HG03469 (cell line): ENCODE measurements around the gene VPS9D1.

ENCODE experiments used
- ATAC-seq: cut with Tn5 transposase; IDR thresholded peaks from one replicate; pipeline ENCODE4 v1.9.1; 2021; ENCODE audit warnings: mild to moderate bottlenecking, moderate library complexity, moderate number of reproducible peaks; ENCODE audit not compliant: unreplicated experiment

VPS9D1 gene, protein sequence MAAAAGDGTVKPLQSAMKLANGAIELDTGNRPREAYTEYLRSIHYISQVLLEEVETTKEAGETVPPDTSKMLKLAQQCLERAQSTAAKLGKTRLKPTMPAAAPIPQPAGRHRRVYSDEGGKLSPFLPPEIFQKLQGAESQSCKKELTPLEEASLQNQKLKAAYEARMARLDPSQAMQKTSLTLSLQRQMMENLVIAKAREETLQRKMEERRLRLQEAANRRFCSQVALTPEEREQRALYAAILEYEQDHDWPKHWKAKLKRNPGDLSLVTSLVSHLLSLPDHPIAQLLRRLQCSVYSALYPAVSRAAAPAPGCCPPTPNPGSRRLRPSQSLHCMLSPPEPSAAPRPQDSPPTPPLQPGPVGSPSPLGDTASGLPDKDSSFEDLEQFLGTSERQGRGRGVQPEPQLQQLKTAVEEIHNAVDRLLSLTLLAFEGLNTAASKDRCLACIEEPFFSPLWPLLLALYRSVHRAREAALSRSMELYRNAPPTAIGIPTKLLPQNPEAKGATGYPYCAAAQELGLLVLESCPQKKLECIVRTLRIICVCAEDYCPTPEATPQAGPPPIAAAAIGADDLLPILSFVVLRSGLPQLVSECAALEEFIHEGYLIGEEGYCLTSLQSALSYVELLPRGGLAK

GRCh38 chr16:89720813-89721545, at the start of gene VPS9D1, which contains the start of gene ZNF276:
Gene VPS9D1, minus strand, starts transcription at chr16:89720898. Its CDS starts 37 bp downstream, at chr16:89720861.
Gene ZNF276, plus strand, starts transcription at chr16:89721537. Its CDS starts 104 bp downstream, at chr16:89721641.
- no peak for ATAC-seq

GRCh38 chr16:89770367-89770766, 49.7 kb upstream of the VPS9D1 start:
- no peak for ATAC-seq

DNA sequence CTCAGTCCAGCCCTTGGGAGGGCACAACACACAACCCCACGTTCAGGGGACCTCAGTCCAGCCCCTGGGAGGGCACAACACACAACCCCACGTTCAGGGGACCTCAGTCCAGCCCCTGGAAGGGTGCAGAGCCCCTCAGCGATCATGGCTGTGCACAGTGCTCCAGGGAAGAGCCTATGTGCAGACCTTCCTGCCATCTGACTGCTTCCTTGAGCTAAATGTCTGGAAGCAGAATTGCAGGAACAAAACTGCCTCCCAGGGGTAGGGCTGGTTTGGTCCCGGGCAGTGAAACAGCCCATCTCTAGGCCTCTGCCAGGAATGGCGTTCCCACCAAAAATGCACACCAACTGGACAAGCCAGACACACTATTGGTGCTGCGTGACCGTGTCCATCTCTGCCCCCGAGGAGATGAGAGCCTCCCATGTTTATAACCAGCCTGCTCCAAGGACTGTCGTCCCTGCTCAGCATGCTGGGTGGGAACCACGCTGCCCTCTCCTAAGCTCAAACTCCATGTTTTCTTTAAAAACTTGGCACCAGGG, 44.7 kb upstream of the VPS9D1 start:
- ATAC-seq, result no peak

DNA sequence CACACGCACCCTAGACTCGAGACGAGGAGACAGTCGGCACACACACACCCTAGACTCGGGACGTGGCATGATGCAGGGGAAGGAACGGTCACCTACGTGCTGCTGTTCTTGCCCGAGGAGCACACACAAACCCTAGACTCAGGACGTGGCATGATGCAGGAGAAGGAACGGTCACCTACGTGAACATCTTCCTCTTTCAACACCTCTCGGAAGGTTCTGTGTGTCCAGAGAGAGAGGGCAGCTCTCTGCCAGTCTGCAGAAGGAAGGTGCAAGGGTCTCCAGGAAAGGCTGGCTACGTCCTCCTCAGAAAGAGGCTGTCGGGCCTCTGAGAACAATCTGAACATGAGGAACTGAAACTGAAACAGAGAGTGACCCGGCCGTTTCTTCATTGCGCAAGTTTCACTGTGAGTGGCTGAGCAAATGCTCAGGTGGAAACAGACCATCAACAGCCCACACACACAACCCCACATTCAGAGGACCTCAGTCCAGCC, 44.1 kb upstream of the VPS9D1 start:
- peak; percentile 85 for ATAC-seq

DNA sequence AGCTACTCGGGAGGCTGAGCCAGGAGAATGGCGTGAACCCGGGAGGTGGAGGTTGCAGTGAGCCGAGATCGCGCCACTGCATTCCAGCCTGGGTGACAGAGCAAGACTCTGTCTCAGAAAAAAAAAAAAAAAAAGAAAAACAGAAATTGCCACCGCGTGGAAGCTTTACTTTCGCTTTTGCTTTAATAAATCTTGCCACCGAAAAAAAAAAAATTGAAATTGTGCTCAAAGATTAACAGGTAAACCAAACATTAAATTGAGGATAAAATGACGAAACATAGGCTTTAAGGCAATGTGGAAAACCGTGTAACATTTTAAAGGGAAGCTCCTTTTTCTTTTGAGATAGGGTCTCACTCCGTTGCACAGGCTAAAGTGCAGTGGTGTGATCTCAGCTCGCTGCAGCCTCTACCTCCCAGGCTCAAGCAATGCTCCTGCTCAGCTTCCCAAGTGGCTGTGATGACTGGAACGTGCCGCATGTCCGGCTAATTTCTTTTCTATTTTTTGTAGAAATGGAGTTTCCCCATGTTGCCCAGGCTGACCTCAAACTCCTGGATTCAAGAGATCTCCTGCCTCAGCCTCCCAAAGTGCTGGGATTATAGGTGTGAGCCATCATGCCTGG, 40.7 kb upstream of the VPS9D1 start:
- no peak for ATAC-seq

GRCh38 chr16:89759746-89760340, 39.1 kb upstream of the VPS9D1 start:
- no peak for ATAC-seq

DNA sequence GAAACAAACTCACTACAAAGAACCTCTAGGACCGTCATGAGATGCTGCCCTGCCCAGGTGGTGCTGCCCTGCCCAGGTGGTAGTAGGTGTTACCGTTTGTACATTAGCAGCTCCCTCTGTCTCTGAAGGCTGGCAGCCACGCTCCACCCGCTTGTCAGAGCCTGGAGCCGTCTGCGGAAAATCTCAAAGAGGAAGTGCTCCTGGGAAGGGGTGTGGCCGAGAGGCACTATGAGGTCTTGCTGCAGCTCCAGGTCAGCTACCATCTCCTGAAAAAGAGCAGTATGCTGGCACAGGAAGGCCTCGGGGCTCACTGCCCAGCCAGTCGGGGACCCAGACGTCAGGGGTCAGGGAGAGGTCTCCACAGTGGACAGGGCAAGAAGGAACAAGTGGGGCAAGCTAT, 28.9 kb upstream of the VPS9D1 start:
- no peak for ATAC-seq

GRCh38 chr16:89748921-89749320, 28.2 kb upstream of the VPS9D1 start:
- no peak for ATAC-seq

DNA sequence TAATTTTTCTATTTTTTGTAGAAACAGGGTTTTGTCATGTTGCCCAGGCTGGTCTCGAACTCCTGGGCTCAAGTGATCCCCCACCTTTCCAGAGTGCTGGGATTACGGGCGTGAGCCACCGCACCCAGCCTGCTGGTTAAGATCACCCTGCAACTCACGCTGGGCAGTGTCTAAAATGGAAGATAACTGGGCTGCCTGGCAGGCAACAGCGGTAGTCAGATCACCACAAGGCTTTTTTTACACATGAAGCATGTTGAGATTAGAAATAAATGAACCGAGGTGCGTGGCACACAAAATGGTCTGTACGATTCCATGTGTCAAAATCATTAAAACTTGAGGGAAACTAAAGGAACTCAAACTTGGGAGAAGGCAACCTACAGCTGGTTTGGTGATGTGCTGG, 27.4 kb upstream of the VPS9D1 start:
- ATAC-seq, result no peak

DNA sequence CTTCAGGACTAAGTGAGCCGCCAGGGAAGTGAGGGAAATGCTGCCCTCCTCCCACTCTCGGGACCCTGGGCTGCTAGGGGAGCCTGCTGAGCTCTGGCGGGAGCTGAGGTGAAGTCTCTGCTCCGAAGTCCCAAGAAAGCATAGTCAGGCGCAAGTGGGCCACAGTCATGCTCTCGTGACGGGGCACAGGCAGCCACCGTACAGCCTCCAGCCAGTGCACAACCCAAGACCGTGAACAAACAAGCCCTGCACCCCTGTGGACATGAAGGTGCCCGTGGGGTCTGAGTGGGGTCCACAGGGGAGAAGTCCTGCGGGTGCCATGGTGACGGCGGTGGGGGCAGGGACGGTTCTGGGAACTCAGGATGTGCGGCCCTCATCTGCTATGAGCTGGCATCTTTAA, 25.3 kb upstream of the VPS9D1 start:
- no peak for ATAC-seq

- no peak for ATAC-seq
Observed at GRCh38 chr16:89744813-89745212, 24.1 kb upstream of the VPS9D1 start.

GRCh38 chr16:89742948-89743347, 22.2 kb upstream of the VPS9D1 start:
- no peak for ATAC-seq

GRCh38 chr16:89741342-89742014, 20.8 kb upstream of the VPS9D1 start:
- ATAC-seq, result no peak

- ATAC-seq, result no peak
Observed at GRCh38 chr16:89739383-89739782, 18.7 kb upstream of the VPS9D1 start.

DNA sequence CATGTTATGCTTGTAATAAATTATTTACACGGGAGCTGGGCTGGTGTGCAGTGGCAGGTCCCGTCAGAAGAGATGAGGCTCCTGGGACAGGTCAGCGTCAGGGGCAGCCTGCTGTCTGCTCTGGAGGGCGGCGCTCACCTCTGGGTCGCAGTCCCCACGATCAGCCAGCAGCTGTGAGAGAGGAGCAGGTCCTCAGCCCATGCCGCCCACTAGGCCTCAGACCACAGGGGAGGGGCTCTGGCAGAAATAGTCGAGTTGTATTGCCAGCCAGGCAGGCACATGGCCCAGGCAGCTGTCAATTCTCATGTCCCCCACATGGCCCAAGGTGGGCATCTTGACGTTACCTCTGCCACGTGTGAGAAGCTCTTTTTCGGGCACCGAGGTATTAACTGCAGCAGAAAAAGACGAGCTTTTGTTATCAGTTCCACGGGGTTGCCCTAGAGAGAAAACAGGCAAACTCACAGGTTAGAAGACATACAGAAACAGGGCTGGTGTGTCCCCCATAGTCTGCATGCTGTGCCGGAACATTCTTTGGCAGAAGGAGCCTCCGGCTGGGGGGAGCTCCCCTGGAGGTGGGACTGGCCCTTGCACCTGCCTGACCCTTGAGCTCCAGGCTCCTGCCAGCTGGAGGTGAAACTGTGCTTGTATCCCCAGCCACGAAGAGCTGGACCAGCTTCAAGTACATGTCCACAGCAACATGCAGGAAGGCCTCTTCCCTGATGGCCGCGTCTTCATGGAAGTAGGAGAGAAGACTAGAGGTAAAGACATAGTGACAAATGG, 18.0 kb upstream of the VPS9D1 start:
- no peak for ATAC-seq

- ATAC-seq, result no peak
Observed at GRCh38 chr16:89738072-89738377, 17.3 kb upstream of the VPS9D1 start.

GRCh38 chr16:89737341-89738071, 16.8 kb upstream of the VPS9D1 start:
- no peak for ATAC-seq

DNA sequence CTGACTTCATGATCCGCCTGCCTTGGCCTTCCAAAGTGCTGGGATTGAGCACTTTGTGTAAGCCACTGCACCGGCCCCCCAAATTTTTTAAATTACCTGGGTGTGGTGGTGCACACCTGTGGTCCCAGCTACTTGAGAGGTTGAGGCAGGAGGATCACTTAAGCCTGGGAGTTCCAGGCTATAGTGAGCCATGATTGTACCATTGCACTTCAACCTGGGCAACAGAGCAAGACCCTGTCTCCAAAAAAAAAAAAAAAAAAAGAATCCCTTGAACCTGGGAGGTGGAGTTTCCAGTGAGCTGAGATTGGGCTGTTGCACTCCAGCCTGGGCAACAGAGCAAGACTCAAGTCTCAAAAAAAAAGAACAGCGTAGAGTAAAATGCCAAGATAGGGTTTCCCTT, 15.9 kb upstream of the VPS9D1 start:
- ATAC-seq, result no peak

DNA sequence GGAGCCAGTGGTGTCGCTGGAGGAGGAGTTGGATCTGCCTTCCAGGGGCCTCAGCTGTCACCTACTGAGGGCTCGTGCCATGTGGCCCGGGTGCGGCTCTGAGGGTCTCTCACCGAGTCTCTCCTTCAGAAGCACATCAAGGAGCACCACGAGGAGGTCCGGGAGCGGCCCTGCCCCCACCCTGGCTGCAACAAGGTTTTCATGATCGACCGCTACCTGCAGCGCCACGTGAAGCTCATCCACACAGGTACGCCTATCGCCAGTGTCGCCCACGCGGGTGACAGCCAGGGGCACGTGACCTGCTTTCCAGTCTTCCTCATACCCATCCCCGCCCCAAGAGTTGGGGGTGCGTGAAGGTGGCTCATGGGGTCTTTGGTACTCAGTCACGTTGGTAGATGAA, 13.1 kb upstream of the VPS9D1 start:
- no peak for ATAC-seq
